22Rv1 (cell line): ENCODE results near the gene CPN2.

Experiments
- H3K27ac ChIP-seq: fragments of 450-650 bp; 2 replicates; pipeline ENCODE4 v1.5.1; 2017
- ZFX ChIP-seq: fragments of 450-650 bp; IDR thresholded peaks from 2 replicates; pipeline ENCODE4 v1.6.1; 2017; ENCODE audit warnings: antibody characterized with exemption, borderline replicate concordance
- TF ChIP-seq, protein P1 (sequence below): fragments of 450-650 bp; IDR thresholded peaks from 2 replicates; pipeline ENCODE4 v1.5.1; 2017; ENCODE audit warnings: mild to moderate bottlenecking

The CPN2 gene

DNA sequence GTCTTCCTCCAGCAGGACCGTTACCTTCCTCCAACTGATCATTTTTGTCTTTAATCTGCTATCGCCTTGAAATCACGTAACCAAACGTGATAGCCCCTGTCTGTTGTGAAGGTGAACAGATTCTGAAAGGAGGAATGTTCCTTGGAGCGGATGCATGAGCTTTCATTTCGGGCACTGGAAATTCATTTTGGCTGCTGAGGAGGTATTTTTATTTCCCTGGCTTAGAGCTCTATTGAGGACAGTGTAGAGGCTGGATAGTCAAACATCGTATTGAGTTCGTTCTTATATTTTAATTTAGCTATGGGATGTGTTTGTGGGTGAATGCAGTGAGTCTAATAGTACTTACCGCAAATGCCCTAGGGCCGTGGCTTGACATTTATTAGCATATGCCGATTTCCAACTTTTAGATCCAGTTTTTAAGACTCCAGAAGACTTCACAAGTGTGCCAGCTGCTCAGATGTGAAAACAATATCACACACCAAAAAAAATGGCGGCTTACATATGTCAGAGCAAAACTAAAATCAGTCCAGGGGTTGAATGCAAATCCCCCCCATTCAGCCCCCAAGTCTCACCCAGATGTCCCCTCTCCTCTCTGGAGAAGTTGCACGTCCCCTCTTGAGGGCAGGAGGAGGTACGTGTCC, 22.1 kb downstream of the CPN2 start:
- TF ChIP-seq ZFX, result no peak
- TF ChIP-seq, protein P1, sequence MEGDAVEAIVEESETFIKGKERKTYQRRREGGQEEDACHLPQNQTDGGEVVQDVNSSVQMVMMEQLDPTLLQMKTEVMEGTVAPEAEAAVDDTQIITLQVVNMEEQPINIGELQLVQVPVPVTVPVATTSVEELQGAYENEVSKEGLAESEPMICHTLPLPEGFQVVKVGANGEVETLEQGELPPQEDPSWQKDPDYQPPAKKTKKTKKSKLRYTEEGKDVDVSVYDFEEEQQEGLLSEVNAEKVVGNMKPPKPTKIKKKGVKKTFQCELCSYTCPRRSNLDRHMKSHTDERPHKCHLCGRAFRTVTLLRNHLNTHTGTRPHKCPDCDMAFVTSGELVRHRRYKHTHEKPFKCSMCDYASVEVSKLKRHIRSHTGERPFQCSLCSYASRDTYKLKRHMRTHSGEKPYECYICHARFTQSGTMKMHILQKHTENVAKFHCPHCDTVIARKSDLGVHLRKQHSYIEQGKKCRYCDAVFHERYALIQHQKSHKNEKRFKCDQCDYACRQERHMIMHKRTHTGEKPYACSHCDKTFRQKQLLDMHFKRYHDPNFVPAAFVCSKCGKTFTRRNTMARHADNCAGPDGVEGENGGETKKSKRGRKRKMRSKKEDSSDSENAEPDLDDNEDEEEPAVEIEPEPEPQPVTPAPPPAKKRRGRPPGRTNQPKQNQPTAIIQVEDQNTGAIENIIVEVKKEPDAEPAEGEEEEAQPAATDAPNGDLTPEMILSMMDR, result no peak
- H3K27ac ChIP-seq, result no peak overlapping the region

DNA sequence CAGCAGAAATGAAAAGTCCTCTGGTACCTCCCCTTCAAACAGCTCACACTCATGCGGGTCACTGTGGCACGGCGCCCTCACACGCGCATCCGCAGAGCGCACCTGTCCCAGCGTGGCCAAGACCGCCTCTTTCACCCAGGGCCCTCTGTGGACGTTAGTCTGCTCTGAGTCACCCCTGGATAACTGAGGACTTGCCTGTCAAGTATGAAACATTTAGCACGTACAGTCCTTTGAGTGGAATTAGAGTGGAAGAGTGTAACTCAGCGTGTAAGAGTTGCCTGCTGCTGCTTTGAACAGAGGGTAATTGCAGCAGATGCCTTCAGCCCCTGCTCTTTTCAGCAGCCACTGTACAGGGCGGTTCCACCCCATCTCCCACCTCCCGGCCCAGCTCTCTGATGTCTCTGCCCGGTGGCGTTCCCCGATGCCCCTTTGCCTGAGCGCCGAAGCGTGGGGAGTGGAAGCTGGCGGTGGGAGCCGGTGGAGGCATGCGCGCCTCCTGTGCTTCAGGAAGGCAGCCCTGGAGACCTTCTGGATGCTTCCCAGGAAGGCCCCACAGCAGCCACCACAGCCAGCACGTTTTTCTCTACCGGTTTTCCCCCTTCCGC, 23.0 kb downstream of the CPN2 start:
- H3K27ac ChIP-seq, result no peak overlapping the region
- TF ChIP-seq, protein P1, result no peak
- TF ChIP-seq ZFX, result no peak

DNA sequence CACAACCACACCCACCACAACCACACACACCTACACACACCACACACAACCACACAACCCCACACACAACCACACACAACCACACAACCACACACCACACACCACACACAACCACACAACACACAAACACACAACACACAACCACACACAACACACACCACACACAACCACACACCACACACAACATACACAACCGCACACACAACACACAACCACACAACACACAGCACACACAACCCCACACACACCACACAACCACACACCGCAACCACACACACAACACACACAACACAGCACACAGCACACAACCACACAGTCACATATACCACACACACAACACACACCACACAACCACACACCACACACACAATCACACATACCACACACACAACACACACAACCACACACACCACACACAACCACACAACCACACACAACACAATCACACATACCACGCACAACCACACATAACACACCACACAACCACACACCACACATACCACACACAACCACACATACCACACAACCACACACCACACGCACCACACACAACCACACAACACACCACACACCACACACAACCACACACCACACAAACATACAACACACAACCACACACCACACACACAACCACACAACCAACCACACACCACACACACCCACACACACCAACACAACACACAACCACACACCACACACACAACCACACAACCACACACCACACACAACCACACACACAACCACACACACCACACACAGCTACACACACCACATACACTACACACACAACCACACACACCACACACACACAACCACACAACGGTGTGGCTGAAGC, 23.7 kb downstream of the CPN2 start:
- no peak overlapping the region for H3K27ac ChIP-seq
- TF ChIP-seq ZFX, result no peak

DNA sequence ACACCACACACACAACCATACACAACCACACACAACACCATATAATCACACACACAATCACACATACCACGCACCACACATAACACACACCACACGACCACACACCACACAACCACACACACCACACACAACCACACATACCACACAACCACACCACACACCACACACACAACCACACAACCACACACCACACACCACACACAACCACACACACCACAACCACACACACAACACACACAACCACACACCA, 24.2 kb downstream of the CPN2 start:
- TF ChIP-seq ZFX, result no peak
- TF ChIP-seq, protein P1, result no peak
- no peak overlapping the region for H3K27ac ChIP-seq

DNA sequence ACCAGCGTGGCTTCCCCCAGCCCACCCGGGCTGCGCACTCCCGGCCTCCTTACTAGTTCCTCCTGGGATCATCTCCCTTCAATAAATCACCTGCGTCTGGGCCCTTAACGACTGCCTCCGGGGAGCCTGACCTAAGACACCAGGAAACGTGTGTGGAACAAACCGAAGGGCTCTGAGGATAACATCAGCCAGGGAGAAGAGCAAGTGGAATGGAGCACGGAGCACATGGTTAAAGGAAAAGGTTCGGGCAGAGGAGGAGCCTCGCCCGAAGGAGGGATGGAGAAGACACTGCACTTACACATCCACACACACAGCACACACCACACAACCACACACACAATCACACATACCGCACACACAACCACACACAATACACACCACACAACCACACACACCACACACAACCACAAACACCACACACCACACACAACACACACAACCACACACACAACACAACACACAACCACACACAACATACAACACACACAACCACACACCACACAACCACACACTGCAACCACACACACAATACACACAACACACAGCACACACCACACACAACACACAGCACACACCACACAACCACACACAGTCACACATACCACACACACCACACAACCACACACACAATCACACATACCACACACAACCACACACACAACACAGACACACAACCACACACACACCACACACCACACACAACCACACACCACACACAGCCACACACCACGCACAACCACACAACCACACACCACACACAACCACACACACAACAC, 24.7 kb downstream of the CPN2 start:
- TF ChIP-seq, protein P1, result no peak
- no peak overlapping the region for H3K27ac ChIP-seq

DNA sequence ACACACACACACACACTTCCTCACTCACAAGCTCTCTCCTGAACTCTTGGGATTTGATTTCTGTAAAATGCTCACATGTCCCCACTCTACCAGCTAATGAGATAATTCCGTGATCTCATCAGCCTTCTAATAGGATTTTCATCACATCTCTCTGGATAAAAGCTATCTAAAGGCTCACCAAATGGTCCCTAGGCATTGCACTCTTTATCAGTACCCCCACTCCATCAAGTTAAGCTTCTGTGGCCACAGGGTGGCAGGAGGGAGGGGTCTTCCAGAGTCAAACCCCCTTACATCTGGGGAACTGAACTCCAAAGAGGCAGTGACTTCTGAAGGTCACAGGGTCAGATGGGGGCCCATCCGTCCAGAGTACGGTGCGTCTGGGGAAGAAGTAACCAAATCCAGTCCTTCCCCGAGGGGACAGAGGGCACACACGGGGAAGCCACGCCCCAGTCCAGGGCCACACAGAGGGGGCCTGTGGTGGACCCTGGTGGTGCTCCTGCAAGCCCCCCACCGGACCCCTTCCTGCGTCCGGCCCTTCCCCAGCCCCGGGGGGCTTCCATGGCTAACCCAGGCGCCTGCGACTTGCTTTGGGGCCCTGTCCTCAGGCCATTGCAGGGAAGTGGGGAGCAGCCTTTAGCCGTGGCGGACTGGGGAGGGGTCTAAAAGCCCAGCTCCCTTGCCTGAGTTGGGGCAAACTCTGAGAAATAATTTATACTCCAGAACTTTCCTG, 25.5 kb downstream of the CPN2 start:
- H3K27ac ChIP-seq, result no peak overlapping the region
- no peak for TF ChIP-seq ZFX
- TF ChIP-seq, protein P1, result no peak

DNA sequence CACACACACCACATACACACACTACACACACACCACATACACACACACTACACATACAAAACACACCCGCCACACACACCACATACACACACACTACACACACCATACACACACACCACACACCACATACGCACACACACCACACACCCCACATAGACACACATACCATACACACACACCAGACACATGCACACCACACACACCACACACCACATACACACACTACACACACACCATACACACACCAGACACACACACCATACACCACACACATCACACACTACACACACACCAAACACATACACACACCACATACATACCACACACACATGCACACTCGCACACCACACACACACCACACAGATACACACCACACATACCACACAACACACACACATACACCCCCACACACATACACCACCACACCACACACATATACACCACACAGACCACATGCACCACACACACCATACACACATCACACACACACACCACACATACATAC, 26.3 kb downstream of the CPN2 start:
- TF ChIP-seq, protein P1, result no peak
- no peak overlapping the region for H3K27ac ChIP-seq
